Mononuclear cell (primary cell): ENCODE results near the gene PHF11. TPM values are rescaled to one million over a fixed set of nuclear protein-coding genes. Genes with fewer than 3 reads are reported as not detected.
"Not testable (repeated sequence)": the region's sequence is repeated elsewhere in the genome, so short reads cannot be mapped to it uniquely, and the experiment has no call there.

ENCODE experiments used
- H3K27me3 ChIP-seq: 2 replicates; pipeline ENCODE4 v1.6.0; 2011; ENCODE audit warnings: low read length, control low read depth; ENCODE audit not compliant: insufficient read depth
- H3K4me1 ChIP-seq: 2 replicates; pipeline ENCODE4 v1.5.1; 2011; ENCODE audit warnings: mild to moderate bottlenecking, low read length, control low read depth; ENCODE audit not compliant: insufficient read depth
- H3K4me3 ChIP-seq: 2 replicates; pipeline ENCODE4 v1.5.1; 2011; ENCODE audit warnings: mild to moderate bottlenecking, low read length, moderate library complexity
- H3K9me3 ChIP-seq: 2 replicates; pipeline ENCODE4 v1.5.1; 2011; ENCODE audit warnings: low read depth, mild to moderate bottlenecking, control low read depth, low read length
- total RNA-seq: library from RNA; depleted of rRNA; stranded (reverse); fragments of >200 nt; gene quantifications from one replicate; pipeline ENCODE4 v1.2.3, GENCODE V29; 2012

The PHF11 gene
- total RNA-seq, 1 donor: 56.9 TPM

DNA sequence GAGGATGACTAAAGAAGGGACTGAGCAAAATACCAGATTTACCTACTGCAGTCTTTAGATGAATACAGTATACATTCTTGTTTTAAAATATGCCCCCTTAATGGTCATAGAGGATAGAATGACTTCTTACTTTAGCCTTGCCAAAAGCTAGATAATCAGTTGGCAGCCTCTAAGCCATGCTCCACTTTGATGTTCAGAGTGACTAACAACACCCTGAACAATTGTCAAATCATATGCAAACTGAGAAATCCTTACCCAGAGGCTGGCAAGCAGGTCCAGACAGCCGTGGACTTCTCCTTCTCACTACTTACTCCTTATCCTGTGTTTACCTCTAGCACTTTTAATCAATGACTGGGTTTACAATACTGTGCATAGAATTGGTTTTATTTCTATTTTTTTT is 23.6 kb upstream of the PHF11 start:
- Histone ChIP-seq H3K9me3 (no peaks in the 10 kb centered on the region), H3K4me3 (no peak overlapping the region), H3K4me1 (no peaks in the 10 kb centered on the region), H3K27me3 (no peaks in the 10 kb centered on the region)

DNA sequence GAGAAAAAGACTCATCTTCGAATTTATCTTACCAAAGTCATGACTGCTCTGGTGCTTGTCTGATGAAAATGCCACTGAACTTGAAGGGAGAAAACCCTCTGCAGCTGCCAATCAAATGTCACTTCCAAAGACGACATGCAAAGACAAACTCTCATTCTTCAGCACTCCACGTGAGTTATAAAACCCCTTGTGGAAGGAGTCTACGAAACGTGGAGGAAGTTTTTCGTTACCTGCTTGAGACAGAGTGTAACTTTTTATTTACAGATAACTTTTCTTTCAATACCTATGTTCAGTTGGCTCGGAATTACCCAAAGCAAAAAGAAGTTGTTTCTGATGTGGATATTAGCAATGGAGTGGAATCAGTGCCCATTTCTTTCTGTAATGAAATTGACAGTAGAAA is 19.2 kb upstream of the PHF11 start:
- H3K4me3 ChIP-seq: no peak overlapping the region
- no peaks in the 10 kb centered on the region for H3K27me3 ChIP-seq
- no peaks in the 10 kb centered on the region for H3K9me3 ChIP-seq
- H3K4me1 ChIP-seq: no peaks in the 10 kb centered on the region

DNA sequence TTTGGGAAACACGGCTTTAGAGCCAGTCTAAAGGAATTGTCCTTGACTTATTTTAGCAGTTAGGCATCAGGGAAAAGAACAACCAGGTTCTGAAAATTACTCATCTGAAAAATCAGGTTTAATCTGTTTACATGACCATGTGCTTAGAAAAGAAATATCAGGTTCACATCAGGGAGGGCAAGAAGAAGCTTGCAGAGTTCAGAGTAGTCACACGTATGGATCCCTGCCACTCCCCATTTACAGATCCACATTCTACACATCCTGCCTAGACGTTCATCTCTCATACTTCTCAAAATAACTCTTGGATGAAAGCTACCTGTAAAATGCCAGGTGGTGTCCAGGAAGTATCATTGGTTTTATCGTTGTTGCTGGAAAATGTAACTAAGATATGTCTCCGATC is 14.0 kb upstream of the PHF11 start:
- Histone ChIP-seq H3K4me3 (no peak overlapping the region), H3K4me1 (no peaks in the 10 kb centered on the region), H3K9me3 (no peaks in the 10 kb centered on the region), H3K27me3 (no peaks in the 10 kb centered on the region)

DNA sequence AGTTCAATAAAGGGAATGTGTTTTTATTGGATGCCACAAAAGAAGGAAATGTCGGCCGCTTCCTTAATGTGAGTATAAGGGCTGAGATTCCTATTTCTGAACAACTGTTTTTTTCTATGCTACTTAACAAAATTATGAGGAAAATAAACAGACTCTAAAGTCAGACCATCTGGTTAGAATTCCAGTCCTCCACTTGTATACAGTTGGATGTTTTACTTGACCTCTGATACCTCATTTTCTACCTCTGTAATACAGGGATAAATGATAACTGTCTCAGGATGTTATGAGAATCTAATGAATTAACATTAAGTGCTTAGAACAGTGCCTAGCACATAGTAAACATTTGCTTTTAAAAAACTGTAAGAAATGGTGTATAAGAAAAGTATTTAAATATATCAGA is 7.2 kb upstream of the PHF11 start:
- Histone ChIP-seq H3K27me3 (no peaks in the 10 kb centered on the region), H3K9me3 (no peaks in the 10 kb centered on the region), H3K4me3 (no peak overlapping the region), H3K4me1 (no peaks in the 10 kb centered on the region)

DNA sequence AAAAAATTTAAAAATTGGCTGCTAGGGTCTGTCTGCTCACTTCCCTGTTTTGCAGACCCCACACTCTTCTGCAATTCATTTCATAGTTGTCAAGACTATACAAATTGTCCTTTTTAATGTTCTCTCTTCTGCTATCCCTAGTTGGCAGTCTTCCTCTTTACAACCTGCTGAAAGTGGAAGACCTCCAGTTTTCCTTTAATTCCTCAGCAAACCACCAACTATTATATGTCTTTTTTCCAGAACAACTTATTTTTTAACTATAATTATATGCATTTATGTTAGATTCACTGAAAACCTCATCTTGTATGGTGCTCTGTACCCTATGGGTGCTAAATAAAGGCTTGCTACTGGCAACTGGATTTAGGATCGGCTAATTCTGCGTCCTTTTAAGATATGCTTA is 1.1 kb upstream of the PHF11 start:
- Histone ChIP-seq H3K9me3 (no peaks in the 10 kb centered on the region), H3K27me3 (no peaks in the 10 kb centered on the region), H3K4me1 (peaks cover 25% of the 10 kb centered on the region), H3K4me3 (peak overlapping the region; percentile 77)

DNA sequence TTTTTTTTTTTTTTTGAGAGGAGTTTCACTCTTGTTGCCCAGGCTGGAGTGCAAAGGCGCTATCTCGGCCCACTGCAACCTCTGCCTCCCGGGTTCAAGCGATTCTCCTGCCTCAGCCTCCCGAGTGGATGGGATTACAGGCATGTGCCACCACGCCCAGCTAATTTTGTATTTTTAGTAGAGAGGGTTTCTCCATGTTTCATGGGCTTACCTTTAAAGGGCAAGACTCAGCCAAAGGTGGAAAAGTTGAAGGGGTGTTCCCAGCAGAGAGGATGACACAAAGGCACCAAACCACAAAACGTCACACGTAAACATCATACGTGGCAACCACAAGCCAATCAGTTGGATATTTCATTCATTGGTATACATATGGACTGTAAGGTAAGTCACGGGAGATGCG is 1.1 kb downstream of the PHF11 start:
- Histone ChIP-seq H3K4me1 (peaks cover 25% of the 10 kb centered on the region), H3K4me3 (peak overlapping the region; percentile 77)
- not testable (repeated sequence) for H3K27me3 ChIP-seq

DNA sequence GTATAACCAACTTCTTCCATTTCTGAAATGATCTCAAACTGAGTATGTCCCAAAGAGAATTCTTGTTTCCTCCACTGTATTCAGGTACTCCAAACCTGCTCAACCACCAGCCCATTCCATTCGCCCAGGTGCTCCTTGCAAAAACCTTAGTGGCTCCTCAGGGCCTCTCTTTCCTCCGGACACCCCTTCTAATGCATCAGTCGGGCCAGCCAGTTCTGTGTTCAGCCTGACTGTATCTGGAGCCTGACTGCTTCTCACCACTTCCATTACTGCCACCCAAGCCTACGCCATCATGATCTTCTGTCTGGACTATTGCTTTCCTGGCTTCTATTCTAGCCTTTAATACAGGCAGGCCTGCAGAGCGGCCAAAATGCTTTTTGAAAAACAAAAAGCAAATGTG is 1.5 kb downstream of the PHF11 start:
- Histone ChIP-seq H3K4me1 (peaks cover 25% of the 10 kb centered on the region), H3K9me3 (no peaks in the 10 kb centered on the region), H3K4me3 (no peak overlapping the region), H3K27me3 (no peaks in the 10 kb centered on the region)

More for the DNA sequence above, 1.1 kb downstream of the PHF11 start:
- not testable (repeated sequence) for H3K9me3 ChIP-seq

DNA sequence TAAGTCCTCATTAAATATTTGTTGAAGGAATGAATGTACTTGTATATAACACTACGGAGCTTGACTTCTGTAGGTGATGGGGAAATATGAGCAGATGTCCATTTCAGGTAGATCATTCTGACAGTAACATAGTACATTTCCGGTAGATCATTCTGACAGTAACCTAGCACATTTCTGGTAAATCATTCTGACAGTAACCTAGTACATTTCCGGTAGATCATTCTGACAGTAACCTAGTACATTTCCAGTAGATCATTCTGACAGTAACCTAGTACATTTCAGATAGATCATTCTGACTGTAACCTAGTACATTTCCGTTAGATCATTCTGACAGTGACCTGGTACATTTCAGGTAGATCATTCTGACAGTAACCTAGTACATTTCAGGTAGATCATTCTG is 2.5 kb downstream of the PHF11 start:
- Histone ChIP-seq H3K9me3 (no peaks in the 10 kb centered on the region), H3K4me3 (no peak overlapping the region), H3K27me3 (no peaks in the 10 kb centered on the region), H3K4me1 (peaks cover 25% of the 10 kb centered on the region)

DNA sequence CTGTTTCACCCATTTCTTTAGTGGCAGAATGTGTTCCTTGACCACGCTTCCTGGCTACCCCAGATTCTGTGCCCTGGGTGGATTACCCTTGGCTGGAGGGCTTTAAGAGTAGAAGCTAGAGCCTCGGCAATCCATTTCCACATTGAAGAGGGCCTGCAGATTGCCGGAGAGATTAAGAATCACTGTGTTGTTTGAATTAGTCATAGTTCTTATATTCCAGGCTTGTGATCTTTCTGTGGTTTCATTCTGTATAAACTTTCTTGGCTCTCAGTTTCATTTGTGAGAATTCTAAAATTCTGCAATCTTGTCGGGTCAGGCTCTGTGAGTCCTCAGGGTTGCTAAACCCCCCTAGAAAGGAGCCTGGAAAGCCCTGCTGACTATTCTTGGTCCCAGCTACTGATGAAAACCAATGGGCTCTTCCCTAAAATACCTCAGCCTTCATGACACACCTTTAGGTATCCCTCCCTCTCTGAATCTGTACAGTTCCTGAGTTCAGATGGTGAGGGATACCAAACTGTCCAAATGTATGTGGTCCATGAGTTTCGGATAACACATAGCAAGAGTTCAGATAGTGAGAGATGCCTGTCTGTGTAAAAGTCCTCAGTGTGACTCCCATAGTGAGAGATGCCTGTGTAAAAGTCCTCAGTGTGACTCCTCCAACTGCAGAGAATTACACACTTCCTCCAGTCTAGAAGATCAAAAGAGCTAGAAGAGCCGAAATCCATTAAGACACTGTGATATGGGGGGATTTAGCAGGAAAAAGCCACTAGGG is 4.3 kb downstream of the PHF11 start:
- Histone ChIP-seq H3K4me1 (peaks cover 16% of the 10 kb centered on the region), H3K4me3 (no peak overlapping the region), H3K9me3 (no peaks in the 10 kb centered on the region), H3K27me3 (no peaks in the 10 kb centered on the region)

DNA sequence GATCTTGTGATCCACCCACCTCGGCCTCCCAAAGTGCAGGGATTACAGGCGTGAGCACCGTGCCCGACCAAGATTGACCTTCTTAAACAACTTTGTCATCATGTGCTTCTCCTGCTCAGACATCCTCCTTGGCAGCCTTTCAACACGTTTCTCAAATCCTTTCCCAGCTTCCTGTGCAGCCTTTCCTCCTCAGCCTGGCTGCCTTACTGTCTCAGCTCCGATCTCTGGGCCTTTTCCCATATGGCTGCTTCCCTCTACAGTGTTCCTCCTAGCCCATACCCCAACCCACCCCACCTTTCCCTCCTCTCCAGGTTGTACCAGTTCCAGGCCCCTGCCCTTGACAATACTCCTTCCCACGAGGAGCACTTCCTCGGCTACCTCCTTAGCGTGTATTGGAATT is 7.2 kb downstream of the PHF11 start:
- Histone ChIP-seq H3K9me3 (no peaks in the 10 kb centered on the region), H3K27me3 (no peaks in the 10 kb centered on the region), H3K4me1 (no peaks in the 10 kb centered on the region), H3K4me3 (no peak overlapping the region)

DNA sequence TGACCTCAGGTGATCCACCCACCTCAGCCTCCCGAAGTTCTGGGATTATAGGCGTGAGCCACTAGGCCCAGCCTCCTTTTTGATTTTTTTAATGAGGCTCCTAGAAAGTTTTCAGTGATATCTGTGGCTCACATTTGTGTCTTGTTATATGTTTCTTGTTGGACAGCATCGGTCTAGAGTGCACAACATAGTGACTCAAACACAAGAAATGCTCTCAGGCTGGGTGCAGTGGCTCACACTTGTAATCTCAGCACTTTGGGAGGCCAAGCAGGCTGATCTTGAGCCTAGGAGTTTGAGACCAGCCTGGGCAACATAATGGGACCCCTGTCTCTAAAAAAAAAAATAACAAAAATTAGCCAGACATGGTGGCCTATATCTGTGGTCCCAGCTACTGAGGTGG is 8.2 kb downstream of the PHF11 start:
- no peak overlapping the region for H3K4me3 ChIP-seq
- no peaks in the 10 kb centered on the region for H3K4me1 ChIP-seq
- no peaks in the 10 kb centered on the region for H3K9me3 ChIP-seq
- no peaks in the 10 kb centered on the region for H3K27me3 ChIP-seq

DNA sequence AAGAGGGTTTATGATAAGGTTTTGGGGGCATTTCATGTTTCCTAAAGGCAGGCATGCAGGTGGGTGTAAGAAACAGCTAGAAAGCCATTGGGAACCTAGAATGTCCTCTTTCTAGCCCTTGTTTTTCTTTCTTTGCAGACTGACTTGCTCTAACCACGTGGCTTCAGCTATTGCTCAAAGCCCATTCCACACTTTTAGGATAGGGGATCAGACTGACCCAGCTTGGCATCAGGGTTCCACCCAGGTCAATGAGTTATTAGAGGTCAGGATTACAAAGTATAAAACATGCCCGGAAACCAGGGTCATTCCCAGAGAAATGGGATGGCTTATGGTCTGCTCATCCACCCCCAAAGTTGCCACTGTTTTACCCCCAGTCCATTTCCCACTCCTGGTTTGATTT is 16.8 kb downstream of the PHF11 start:
- H3K9me3 ChIP-seq: no peaks in the 10 kb centered on the region
- no peaks in the 10 kb centered on the region for H3K27me3 ChIP-seq
- no peak overlapping the region for H3K4me3 ChIP-seq
- no peaks in the 10 kb centered on the region for H3K4me1 ChIP-seq

DNA sequence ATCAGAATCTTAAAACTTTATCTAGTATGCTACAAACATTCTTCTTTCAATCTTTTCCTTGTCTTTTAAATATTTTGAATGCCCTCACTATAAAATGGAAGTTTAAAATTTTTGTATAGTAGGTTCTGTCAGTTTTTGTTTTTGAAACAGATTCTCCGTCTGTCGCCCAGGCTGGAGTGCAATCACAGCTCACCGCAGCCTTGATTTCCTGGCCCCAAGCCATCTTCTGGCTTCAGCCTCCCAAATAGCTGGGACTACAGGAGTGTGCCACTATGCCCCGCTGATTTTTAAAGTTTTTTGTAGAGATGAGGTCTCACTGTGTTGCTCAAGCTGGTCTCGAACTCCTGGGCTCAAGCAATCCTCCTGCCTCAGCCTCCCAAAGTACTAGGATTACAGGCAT is 20.7 kb downstream of the PHF11 start:
- no peaks in the 10 kb centered on the region for H3K27me3 ChIP-seq
- H3K4me1 ChIP-seq: no peaks in the 10 kb centered on the region
- H3K4me3 ChIP-seq: no peak overlapping the region
- no peaks in the 10 kb centered on the region for H3K9me3 ChIP-seq

DNA sequence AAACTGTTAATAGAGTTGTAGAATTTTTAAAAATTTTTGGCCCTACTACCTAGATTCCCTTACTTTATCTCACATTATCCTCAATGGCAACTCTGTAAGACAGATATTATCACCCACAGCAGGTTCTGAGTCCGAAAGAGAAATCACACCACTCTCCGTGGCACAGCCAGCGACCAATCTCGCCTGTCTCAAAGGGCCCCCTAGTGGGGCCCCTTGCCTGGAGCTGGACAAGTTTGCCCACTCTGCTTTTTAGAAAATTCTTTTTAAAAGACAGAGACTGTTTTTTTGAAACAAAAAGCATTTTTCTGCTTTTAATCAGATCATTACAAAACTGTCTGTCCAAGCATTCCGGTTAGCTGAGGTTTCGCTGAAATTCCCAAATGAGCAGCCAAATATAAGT is 21.7 kb downstream of the PHF11 start:
- no peaks in the 10 kb centered on the region for H3K9me3 ChIP-seq
- H3K27me3 ChIP-seq: no peaks in the 10 kb centered on the region
- no peaks in the 10 kb centered on the region for H3K4me1 ChIP-seq
- no peak overlapping the region for H3K4me3 ChIP-seq

DNA sequence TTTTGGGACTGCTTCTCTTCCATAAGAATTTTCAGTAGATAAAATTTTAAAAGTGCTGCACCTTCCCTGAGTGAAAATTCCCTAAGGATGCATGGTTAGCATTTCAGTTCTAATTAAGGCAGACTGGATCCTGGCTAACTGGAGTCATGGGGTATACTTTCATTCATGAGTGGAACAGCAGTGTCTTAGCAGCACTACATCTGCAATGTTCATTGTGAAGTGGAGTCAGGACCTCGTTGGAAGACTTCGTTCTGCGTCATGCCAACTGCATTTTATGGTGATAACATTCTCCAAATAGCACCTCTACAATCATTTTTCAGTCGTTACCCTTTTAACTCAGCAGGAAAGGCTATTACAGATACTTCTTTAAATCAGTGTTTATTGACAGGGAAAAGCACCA is 25.5 kb downstream of the PHF11 start:
- H3K4me1 ChIP-seq: no peaks in the 10 kb centered on the region
- no peaks in the 10 kb centered on the region for H3K9me3 ChIP-seq
- no peaks in the 10 kb centered on the region for H3K27me3 ChIP-seq
- H3K4me3 ChIP-seq: no peak overlapping the region

DNA sequence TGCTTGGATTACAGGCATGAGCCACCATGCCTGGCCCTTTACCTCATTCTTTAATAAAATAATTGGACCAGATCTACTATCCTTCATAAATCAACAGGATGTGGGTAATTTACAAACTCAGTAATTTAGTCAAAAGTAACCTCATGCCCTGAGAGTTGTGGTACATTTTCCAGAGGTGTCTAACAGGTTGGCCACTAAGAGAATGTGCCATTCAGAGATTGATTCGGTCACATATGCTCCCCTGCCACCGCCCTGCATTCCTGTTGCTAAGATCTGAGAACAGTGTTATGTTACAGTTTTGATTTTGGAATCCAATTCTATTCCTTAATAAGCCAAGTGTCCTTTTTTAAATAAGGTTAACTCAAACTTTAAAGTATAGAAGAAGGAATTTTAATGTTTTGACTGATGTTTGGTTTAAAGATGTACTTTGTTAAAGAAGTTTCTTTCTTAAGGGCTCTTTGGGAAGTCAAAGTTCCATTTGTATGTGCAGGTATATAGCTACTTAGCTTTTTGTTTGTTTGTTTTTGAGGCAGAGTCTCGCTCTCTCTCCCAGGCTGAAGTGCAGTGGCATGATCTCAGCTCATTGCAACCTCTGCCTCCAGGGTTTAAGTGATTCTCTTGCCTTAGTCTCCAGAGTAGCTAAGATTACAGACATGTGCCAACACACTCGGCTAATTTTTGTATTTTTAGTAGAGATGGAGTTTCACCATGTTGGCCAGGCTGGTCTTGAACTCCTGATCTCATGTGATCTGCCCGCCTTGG is 29.2 kb downstream of the PHF11 start:
- Histone ChIP-seq H3K4me3 (no peak overlapping the region), H3K9me3 (no peaks in the 10 kb centered on the region), H3K4me1 (peaks cover under 1% of the 10 kb centered on the region), H3K27me3 (no peaks in the 10 kb centered on the region)
